K562 (cell line): Measurements from ENCODE around the gene CILP. TPM values are rescaled to one million over a fixed set of nuclear protein-coding genes. Genes with fewer than 3 reads are reported as not detected.

Source experiments
- CBX3 ChIP-seq, 2 experiments: IDR thresholded peaks; 1 replicate in 1 of 2; 2 replicates in 1 of 2; pipeline ENCODE4 v1.6.1; 2012; ENCODE audit warnings: inconsistent platforms in 2 of 2, low read length in 2 of 2, borderline replicate concordance in 1 of 2, control low read depth in 1 of 2
- CHD7 ChIP-seq: fragments of 200-600 bp; sonication (generic); IDR thresholded peaks from one replicate; pipeline ENCODE4 v1.6.1; 2012; ENCODE audit warnings: mild to moderate bottlenecking, low read depth, low read length, inconsistent platforms
- CTCFL ChIP-seq: IDR thresholded peaks from 2 replicates; pipeline ENCODE4 v1.6.1; 2011; ENCODE audit warnings: borderline replicate concordance, low read depth, mild to moderate bottlenecking, moderate library complexity, low read length; ENCODE audit not compliant: insufficient read depth, poor library complexity, severe bottlenecking
- EZH2 ChIP-seq: IDR thresholded peaks from 2 replicates; pipeline ENCODE4 v1.6.1; 2012; ENCODE audit warnings: low read depth, mild to moderate bottlenecking, inconsistent platforms, low read length, borderline replicate concordance
- GABPA ChIP-seq: fragments of 200-800 bp; sonication (Bioruptor generic); conservative IDR thresholded peaks from 2 replicates; pipeline ENCODE4 v1.6.1; 2016; ENCODE audit warnings: low read depth, missing genetic modification characterization, missing compliant biosample characterization
- HDAC3 ChIP-seq: fragments of 450-650 bp; IDR thresholded peaks from 2 replicates; pipeline ENCODE4 v1.6.1; 2018; ENCODE audit warnings: borderline replicate concordance, mild to moderate bottlenecking, moderate library complexity; ENCODE audit not compliant: partially characterized antibody
- KHSRP ChIP-seq: fragments of 450-650 bp; IDR thresholded peaks from 2 replicates; pipeline ENCODE4 v1.6.1; 2017
- PKNOX1 ChIP-seq: fragments of 450-650 bp; IDR thresholded peaks from 2 replicates; pipeline ENCODE4 v1.6.1; 2016
- POLR2A ChIP-seq: fragments of 450-650 bp; conservative IDR thresholded peaks from 2 replicates; pipeline ENCODE4 v1.6.1; 2016
- TAF7 ChIP-seq: fragments of 450-650 bp; IDR thresholded peaks from 2 replicates; pipeline ENCODE4 v1.6.1; 2016; ENCODE audit warnings: missing genetic modification characterization, missing compliant biosample characterization
- USF2 ChIP-seq: sonication (generic); formaldehyde crosslinking; IDR thresholded peaks from 2 replicates; pipeline ENCODE4 v1.5.0; 2020; ENCODE audit warnings: missing genetic modification reagents
- ZBTB17 ChIP-seq: fragments of 450-650 bp; formaldehyde crosslinking; IDR thresholded peaks from 2 replicates; pipeline ENCODE4 v1.4.0; 2020; ENCODE audit warnings: mild to moderate bottlenecking
- ZC3H8 ChIP-seq: fragments of 450-650 bp; IDR thresholded peaks from 2 replicates; pipeline ENCODE4 v1.6.1; 2017
- ZNF3 ChIP-seq: fragments of 250-450 bp; sonication (Bioruptor Pico); IDR thresholded peaks from 2 replicates; pipeline ENCODE4 v1.5.0; 2021; ENCODE audit warnings: mild to moderate bottlenecking, moderate library complexity
- ZNF695 ChIP-seq: fragments of 450-650 bp; formaldehyde crosslinking; IDR thresholded peaks from 2 replicates; pipeline ENCODE4 v1.4.0; 2020; ENCODE audit warnings: mild to moderate bottlenecking, moderate library complexity
- polyA plus RNA-seq, 8 experiments: library from polyadenylated mRNA; depleted of rRNA in 4 of 8; stranded (reverse) in 5 of 8; unstranded in 3 of 8; fragments of >200 nt; fragmentation: Nextera tagmentation in 2 of 8; fragmentation: Illumina TruSeq in 1 of 8; extraction: Ambion mirVana in 2 of 8; extraction: Trizol in 1 of 8; gene quantifications; 2 replicates each; pipeline versions ENCODE4 v1.2.1 to v1.2.3, GENCODE V29; 2011 to 2014; ENCODE audit warnings: inconsistent platforms in 1 of 8, missing spikeins in 1 of 8
- total RNA-seq, 7 experiments: library from RNA; depleted of rRNA in 6 of 7; stranded (reverse); fragments of >200 nt in 6 of 7; fragmentation: Illumina TruSeq in 2 of 7; extraction: Trizol in 2 of 7; gene quantifications; 2 replicates each; pipeline versions ENCODE4 v1.2.1 to v1.2.3, GENCODE V29; 2011 to 2021; ENCODE audit warnings: low replicate concordance in 1 of 7

Gene CILP
- total and polyA plus RNA-seq, 9 of the 15 experiments (the other 6 are each of a cell fraction or from before 2014, with no cell fraction given) = 0.03 TPM; not detected in 8

GRCh38 chr15:65212097-65212496 is 824 bp upstream of the CILP start (continued):
- peak; percentile 76 for TF ChIP-seq CTCFL
- TF ChIP-seq CHD7 = no peak
- TF ChIP-seq HDAC3 = peak; percentile 28
- TF ChIP-seq TAF7 (tag) = no peak
- TF ChIP-seq EZH2 = no peak
- no peak for TF ChIP-seq ZBTB17 (CRISPR knock-in tag)
- no peak for TF ChIP-seq ZC3H8
- no peak for TF ChIP-seq ZNF695 (CRISPR knock-in tag)
- TF ChIP-seq ZNF3 (CRISPR knock-in tag) = no peak
- no peak for TF ChIP-seq KHSRP
- TF ChIP-seq PKNOX1 = no peak
- TF ChIP-seq GABPA = no peak
- TF ChIP-seq USF2 (CRISPR knock-in tag) = no peak
- TF ChIP-seq POLR2A = no peak
- peak in 1 of 2 experiments; percentile 90; a peak in 1 of 3 replicates for TF ChIP-seq CBX3 (IDR thresholded peaks at IDR 0.05; ENCODE audit: borderline replicate concordance in 1 of 2, low read length in 2 of 2)
